ENCODE results near the gene TFAM.

GRCh38 chr10:58385784-58386112, 538 bp downstream of the TFAM start:
- TF ChIP-seq CTCF (IDR thresholded peaks at IDR 0.05; ENCODE audit: low read depth, low read length) (no peak), EZH2phosphoT487 (IDR thresholded peaks at IDR 0.05; ENCODE audit: low read depth) (no peak)

Measured in OCI-LY3 (cell line).